Gastrocnemius medialis (tissue), 4 donors: ENCODE results near the gene NOS2. TPM values are rescaled to one million over a fixed set of nuclear protein-coding genes. Genes with fewer than 3 reads are reported as not detected.
"Not testable (repeated sequence)": the region's sequence is repeated elsewhere in the genome, so short reads cannot be mapped to it uniquely, and the experiment has no call there.

Experiments
- ATAC-seq, 2 donors: fragments of 150-250 bp; one replicate each; pipeline ENCODE4 v1.9.1; 2016
- DNase-seq, 2 donors: peaks; one replicate each; pipeline ENCODE4 v3.0.0-alpha.2; 2019
- H3K27ac ChIP-seq, 4 donors: fragments of 200-600 bp; sonication (generic); 1 replicate in 1 of 4; 2 replicates in 3 of 4; pipeline ENCODE4 v1.5.1; 2016 to 2018; ENCODE audit warnings: mild to moderate bottlenecking in 2 of 4, moderate library complexity in 1 of 4
- H3K27me3 ChIP-seq, 3 donors: fragments of 200-600 bp; sonication (generic) in 2 of 3; 1 replicate in 1 of 3; 2 replicates in 2 of 3; pipeline versions ENCODE4 v1.5.1 to v1.6.0; 2016 to 2019; ENCODE audit warnings: mild to moderate bottlenecking in 1 of 3, moderate library complexity in 1 of 3
- H3K36me3 ChIP-seq, 2 donors: fragments of 200-600 bp; sonication (generic) in 1 of 2; one replicate each; pipeline ENCODE4 v1.5.1; 2017 to 2018
- H3K4me1 ChIP-seq, 2 donors: fragments of 200-600 bp; sonication (generic) in 1 of 2; one replicate each; pipeline ENCODE4 v1.5.1; 2016 to 2017; ENCODE audit warnings: mild to moderate bottlenecking in 2 of 2
- H3K4me3 ChIP-seq, 4 donors: fragments of 200-600 bp; sonication (generic) in 3 of 4; 1 replicate in 1 of 4; 2 replicates in 3 of 4; pipeline ENCODE4 v1.5.1; 2016 to 2019; ENCODE audit warnings: mild to moderate bottlenecking in 2 of 4
- H3K9me3 ChIP-seq, 3 donors: fragments of 200-600 bp; sonication (generic) in 2 of 3; 1 replicate in 1 of 3; 2 replicates in 2 of 3; pipeline ENCODE4 v1.5.1; 2016 to 2019
- POLR2A ChIP-seq, 2 donors: fragments of 450-650 bp; IDR thresholded peaks; one replicate each; pipeline ENCODE4 v1.6.1; 2017; ENCODE audit warnings: antibody characterized with exemption in 2 of 2, mild to moderate bottlenecking in 2 of 2, moderate library complexity in 2 of 2
- in situ Hi-C, 4 donors: fragments of 200-750 bp; cut with MboI; loops; one replicate each; pipeline versions ENCODE4 v1.15.0 to v1.8.0; 2017; ENCODE audit warnings: low sequenced_read_pairs in 4 of 4
- intact Hi-C: fragments of 100-400 bp; cut with DNase I; formaldehyde crosslinking; loops from one replicate; pipeline ENCODE4 v1.15.1; 2023; ENCODE audit warnings: low total_unique reads
- total RNA-seq, 4 donors: library from RNA; depleted of rRNA; stranded (reverse); fragments of >200 nt; gene quantifications; one replicate each; pipeline versions ENCODE4 v1.1.0 to v1.2.3, GENCODE V29; 2016
- TF ChIP-seq, protein P1 (sequence below), 5 experiments: fragments of 450-650 bp in 3 of 5; fragments of 200-600 bp in 2 of 5; sonication (generic) in 2 of 5; IDR thresholded peaks in 4 of 5; conservative IDR thresholded peaks in 1 of 5; 1 replicate in 4 of 5; 2 replicates in 1 of 5; pipeline ENCODE4 v1.5.1; 2016 to 2019; ENCODE audit warnings: antibody characterized with exemption in 5 of 5, mild to moderate bottlenecking in 3 of 5, moderate library complexity in 3 of 5

Gene NOS2
- total RNA-seq, 4 donors from 2014 or later = 0.07 to 0.68 (median 0.31) TPM; not detected in 1

- Histone ChIP-seq H3K36me3 (no peaks in the 10 kb centered on the region), H3K27ac (no peak overlapping the region), H3K4me3 (no peak overlapping the region), H3K9me3 (no peaks in the 10 kb centered on the region), H3K27me3 (no peaks in the 10 kb centered on the region), H3K4me1 (no peaks in the 10 kb centered on the region)
- TF ChIP-seq, protein P1, sequence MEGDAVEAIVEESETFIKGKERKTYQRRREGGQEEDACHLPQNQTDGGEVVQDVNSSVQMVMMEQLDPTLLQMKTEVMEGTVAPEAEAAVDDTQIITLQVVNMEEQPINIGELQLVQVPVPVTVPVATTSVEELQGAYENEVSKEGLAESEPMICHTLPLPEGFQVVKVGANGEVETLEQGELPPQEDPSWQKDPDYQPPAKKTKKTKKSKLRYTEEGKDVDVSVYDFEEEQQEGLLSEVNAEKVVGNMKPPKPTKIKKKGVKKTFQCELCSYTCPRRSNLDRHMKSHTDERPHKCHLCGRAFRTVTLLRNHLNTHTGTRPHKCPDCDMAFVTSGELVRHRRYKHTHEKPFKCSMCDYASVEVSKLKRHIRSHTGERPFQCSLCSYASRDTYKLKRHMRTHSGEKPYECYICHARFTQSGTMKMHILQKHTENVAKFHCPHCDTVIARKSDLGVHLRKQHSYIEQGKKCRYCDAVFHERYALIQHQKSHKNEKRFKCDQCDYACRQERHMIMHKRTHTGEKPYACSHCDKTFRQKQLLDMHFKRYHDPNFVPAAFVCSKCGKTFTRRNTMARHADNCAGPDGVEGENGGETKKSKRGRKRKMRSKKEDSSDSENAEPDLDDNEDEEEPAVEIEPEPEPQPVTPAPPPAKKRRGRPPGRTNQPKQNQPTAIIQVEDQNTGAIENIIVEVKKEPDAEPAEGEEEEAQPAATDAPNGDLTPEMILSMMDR (IDR thresholded peaks at IDR 0.05 in 4 of 5, conservative IDR thresholded peaks at IDR 0.05 in 1 of 5) = no peak
- no peak for TF ChIP-seq POLR2A (IDR thresholded peaks at IDR 0.05)
- in situ Hi-C loops (no loop called here), intact Hi-C loops (no loop called here)
- ATAC-seq (no peak), DNase-seq (no peak)
Measured at GRCh38 chr17:27748360-27748825, 51.9 kb downstream of the NOS2 start.

DNA sequence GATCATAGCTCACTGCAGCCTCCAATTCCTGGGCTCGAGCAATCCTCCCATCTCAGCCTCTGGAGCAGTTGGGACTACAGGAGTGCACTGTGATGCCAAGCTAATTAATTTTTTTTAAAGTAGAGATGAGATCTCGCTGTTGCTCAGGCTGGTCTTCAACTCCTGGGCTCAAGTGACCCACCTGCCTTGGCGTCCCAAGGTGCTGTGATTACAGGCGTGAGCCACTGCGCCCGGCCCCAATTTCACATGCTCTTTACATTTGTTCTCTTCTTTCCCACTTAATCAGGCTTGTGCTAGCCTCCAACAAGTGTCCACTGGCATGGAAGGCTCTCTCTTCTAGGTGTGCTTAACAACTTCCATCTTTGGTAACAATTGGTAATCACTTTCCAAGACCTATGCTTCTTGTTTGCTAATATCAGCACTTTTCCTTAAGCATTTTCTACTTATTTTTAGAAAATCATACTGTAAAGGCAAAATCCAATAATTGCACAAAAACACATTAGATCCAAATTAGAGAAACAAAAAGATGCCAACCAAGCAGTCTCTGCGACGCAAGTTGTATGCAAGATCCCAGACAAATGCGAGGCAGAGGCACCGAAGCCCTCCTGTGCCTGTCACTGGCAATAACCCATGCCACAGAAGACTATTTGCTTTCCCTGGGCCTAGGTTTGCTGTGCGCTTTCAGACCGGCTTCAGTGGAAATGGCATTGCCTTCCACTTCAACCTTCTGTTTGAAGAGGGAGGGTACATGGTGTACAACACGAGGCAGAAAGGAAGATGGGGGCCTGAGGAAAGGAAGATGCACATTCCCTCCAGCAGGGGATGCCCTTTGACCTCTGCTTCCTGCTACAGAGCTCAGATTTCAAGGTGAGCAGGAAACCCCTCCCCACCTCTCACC, 52.6 kb downstream of the NOS2 start:
- intact Hi-C loops = no loop called here
- H3K9me3 ChIP-seq = no peaks in the 10 kb centered on the region
- H3K4me3 ChIP-seq = no peak overlapping the region
- in situ Hi-C loops = no loop called here
- TF ChIP-seq POLR2A (IDR thresholded peaks at IDR 0.05) = no peak
- TF ChIP-seq, protein P1 (IDR thresholded peaks at IDR 0.05 in 4 of 5, conservative IDR thresholded peaks at IDR 0.05 in 1 of 5) = no peak
- ATAC-seq (no peak), DNase-seq (no peak)
- no peaks in the 10 kb centered on the region for H3K27me3 ChIP-seq
- no peak overlapping the region for H3K27ac ChIP-seq
- H3K36me3 ChIP-seq = no peaks in the 10 kb centered on the region
- no peaks in the 10 kb centered on the region for H3K4me1 ChIP-seq

- no peaks in the 10 kb centered on the region for H3K9me3 ChIP-seq
- H3K4me3 ChIP-seq = no peak overlapping the region
- no peaks in the 10 kb centered on the region for H3K36me3 ChIP-seq
- intact Hi-C loops = no loop called here
- no peaks in the 10 kb centered on the region for H3K4me1 ChIP-seq
- TF ChIP-seq POLR2A (IDR thresholded peaks at IDR 0.05) = no peak
- TF ChIP-seq, protein P1 (IDR thresholded peaks at IDR 0.05 in 4 of 5, conservative IDR thresholded peaks at IDR 0.05 in 1 of 5) = no peak
- ATAC-seq (no peak), DNase-seq (no peak)
- H3K27me3 ChIP-seq = no peaks in the 10 kb centered on the region
- in situ Hi-C loops = no loop called here
- H3K27ac ChIP-seq = no peak overlapping the region
Measured at GRCh38 chr17:27746881-27747280, 53.4 kb downstream of the NOS2 start.

GRCh38 chr17:27746320-27746719, 54.0 kb downstream of the NOS2 start:
- H3K4me3 ChIP-seq, H3K4me1 ChIP-seq, H3K27me3 ChIP-seq, DNase-seq, in situ Hi-C loops, H3K36me3 ChIP-seq, H3K27ac ChIP-seq, intact Hi-C loops, H3K9me3 ChIP-seq, ATAC-seq: not testable (repeated sequence)

DNA sequence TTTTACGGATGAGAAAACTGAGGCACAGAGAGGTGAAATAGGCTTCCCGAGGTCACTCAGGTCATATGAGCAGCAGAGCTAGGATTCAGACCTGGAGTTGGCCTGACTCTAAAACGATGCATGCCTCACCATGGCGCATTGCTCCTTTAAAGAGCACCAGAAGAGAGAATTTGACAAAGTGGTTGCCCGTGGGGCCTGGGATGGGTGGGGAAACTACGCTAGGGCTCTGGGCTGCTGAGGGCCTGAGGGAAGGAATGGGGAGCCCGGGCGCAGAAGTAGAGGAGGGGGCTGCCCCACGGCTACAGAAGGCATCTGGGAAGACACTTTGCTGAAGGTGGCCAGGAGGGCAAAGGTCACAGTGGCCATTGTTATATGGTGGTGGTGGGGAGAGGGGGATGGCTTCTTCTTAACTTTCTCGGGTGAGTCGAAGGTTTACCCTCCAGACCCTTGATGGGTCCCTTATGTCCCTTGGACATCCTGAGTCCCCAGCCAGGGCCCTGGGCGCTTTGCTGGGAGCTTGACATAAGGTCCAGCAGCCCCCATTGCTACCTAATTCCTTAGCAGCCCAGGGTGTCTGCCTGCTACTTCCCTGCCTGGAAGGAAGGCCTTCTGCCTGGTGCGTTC, 55.0 kb downstream of the NOS2 start:
- H3K4me1 ChIP-seq, H3K4me3 ChIP-seq, intact Hi-C loops, DNase-seq, in situ Hi-C loops, ATAC-seq, H3K36me3 ChIP-seq, H3K9me3 ChIP-seq, H3K27me3 ChIP-seq, H3K27ac ChIP-seq: not testable (repeated sequence)
